HCT116 (cell line): ENCODE data around the gene CAMK2A. TPM values are rescaled to one million over a fixed set of nuclear protein-coding genes. Genes with fewer than 3 reads are reported as not detected.

ENCODE experiments used
- ATAC-seq: fragments of 200-7000 bp; cut with Tn5 transposase; 2 replicates; pipeline ENCODE4 v1.9.1; 2020; ENCODE audit warnings: mild to moderate bottlenecking, moderate library complexity
- BruUV-seq: library from RNA; stranded (reverse); fragments of 400-500 nt; replicated peaks from 2 replicates; lab custom pipeline; 2021; lab: Mats Ljungman, UMichigan
- CTCF ChIA-PET: fragments of 300-600 bp; sonication (Branson Sonifier 250); formaldehyde crosslinking; loops from one replicate; lab custom pipeline; 2021; ENCODE audit warnings: antibody characterized with exemption; lab: Charles Lee
- POLR2A ChIA-PET: fragments of 300-600, 350-600 bp; sonication (Branson Sonifier 250); formaldehyde crosslinking; loops from one replicate; lab custom pipeline; 2021; ENCODE audit warnings: antibody characterized with exemption; lab: Charles Lee
- RAD21 ChIA-PET, 2 experiments: fragments of 300-600 bp; sonication (Branson Sonifier 250); formaldehyde crosslinking; loops; one replicate each; lab custom pipeline; 2023; ENCODE audit warnings: low total read pairs in 2 of 2; ENCODE audit not compliant: uncharacterized antibody in 2 of 2, unreplicated experiment in 2 of 2, low non-redundant PET in 1 of 2; lab: Charles Lee
- DNase-seq: peaks from one replicate; pipeline ENCODE4 v3.0.0-alpha.2; 2010; ENCODE audit warnings: low read depth, low spot score
- H2AFZ ChIP-seq: fragments of 200-600 bp; shearing (Covaris generic), sonication (generic); 2 replicates; pipeline ENCODE4 v1.6.1; 2017; ENCODE audit warnings: low read depth, mixed run types, mixed read lengths, antibody characterized with exemption, low read length; ENCODE audit not compliant: poor library complexity, severe bottlenecking
- H3K27ac ChIP-seq: 2 replicates; pipeline ENCODE4 v1.5.1; 2012; ENCODE audit warnings: low read depth, low read length
- H3K27me3 ChIP-seq: fragments of 200-600 bp; sonication (generic); 2 replicates; pipeline ENCODE4 v1.6.1; 2016; ENCODE audit warnings: mixed run types, low read length, mixed read lengths; ENCODE audit not compliant: insufficient read depth
- H3K36me3 ChIP-seq, 2 experiments: fragments of 200-500 bp in 1 of 2; fragments of 200-600 bp in 1 of 2; sonication (Bioruptor generic) in 1 of 2; sonication (generic) in 1 of 2; 2 replicates each; pipeline versions ENCODE4 v1.5.1 to v1.6.1; 2014 to 2016; ENCODE audit warnings: low read length in 2 of 2, inconsistent platforms in 1 of 2, mixed read lengths in 1 of 2, mixed run types in 1 of 2; ENCODE audit not compliant: insufficient read depth in 2 of 2, control insufficient read depth in 1 of 2
- H3K4me1 ChIP-seq, 2 experiments: fragments of 200-600 bp in 1 of 2; sonication (generic) in 1 of 2; 2 replicates each; pipeline versions ENCODE4 v1.5.1 to v1.6.1; 2012 to 2017; ENCODE audit warnings: low read length in 2 of 2, inconsistent platforms in 1 of 2, mild to moderate bottlenecking in 1 of 2, mixed read lengths in 1 of 2, mixed run types in 1 of 2, moderate library complexity in 1 of 2; ENCODE audit not compliant: insufficient read depth in 2 of 2, control insufficient read depth in 1 of 2
- H3K4me2 ChIP-seq: fragments of 200-600 bp; sonication (generic); 2 replicates; pipeline ENCODE4 v1.6.1; 2017; ENCODE audit warnings: mixed run types, low read length, mixed read lengths
- H3K4me3 ChIP-seq, 2 experiments: fragments of 200-600 bp in 1 of 2; sonication (generic) in 1 of 2; replicated peaks in 1 of 2; 2 replicates each; pipeline ENCODE4 v1.5.1; 2011 to 2016; ENCODE audit warnings: low read length in 2 of 2, control low read depth in 1 of 2, low read depth in 1 of 2, mild to moderate bottlenecking in 1 of 2, mixed read lengths in 1 of 2, mixed run types in 1 of 2
- H3K79me2 ChIP-seq: fragments of 200-600 bp; sonication (generic); 2 replicates; pipeline ENCODE4 v1.6.1; 2017; ENCODE audit warnings: mild to moderate bottlenecking, mixed run types, low read length, moderate library complexity, mixed read lengths; ENCODE audit not compliant: insufficient read depth
- H3K9ac ChIP-seq: fragments of 200-600 bp; sonication (generic); 2 replicates; pipeline ENCODE4 v1.6.1; 2016; ENCODE audit warnings: low read length, mixed read lengths
- H3K9me2 ChIP-seq: fragments of 200-600 bp; sonication (generic), shearing (Covaris generic); 2 replicates; pipeline ENCODE4 v1.6.1; 2017; ENCODE audit warnings: mixed run types, mild to moderate bottlenecking, moderate library complexity; ENCODE audit not compliant: insufficient read depth
- H3K9me3 ChIP-seq, 2 experiments: fragments of 200-500 bp in 1 of 2; fragments of 200-600 bp in 1 of 2; sonication (Bioruptor generic) in 1 of 2; sonication (generic) in 1 of 2; 2 replicates each; pipeline ENCODE4 v1.6.1; 2014 to 2017; ENCODE audit warnings: low read length in 2 of 2, mixed read lengths in 2 of 2, inconsistent platforms in 1 of 2, low read depth in 1 of 2, mild to moderate bottlenecking in 1 of 2, mixed run types in 1 of 2, moderate library complexity in 1 of 2; ENCODE audit not compliant: control insufficient read depth in 1 of 2, insufficient read depth in 1 of 2
- H4K20me1 ChIP-seq: fragments of 200-600 bp; sonication (generic), shearing (Covaris generic); 2 replicates; pipeline ENCODE4 v1.6.1; 2017; ENCODE audit warnings: mixed run types, mild to moderate bottlenecking, moderate library complexity; ENCODE audit not compliant: insufficient read depth
- CTCF ChIP-seq, 3 experiments: fragments of 200-600 bp in 1 of 3; sonication (generic) in 1 of 3; IDR thresholded peaks in 2 of 3; conservative IDR thresholded peaks in 1 of 3; 2 replicates each; pipeline ENCODE4 v1.5.1; 2012 to 2017; ENCODE audit warnings: low read depth in 2 of 3, low read length in 2 of 3, antibody characterized with exemption in 1 of 3, borderline replicate concordance in 1 of 3, control low read depth in 1 of 3, mild to moderate bottlenecking in 1 of 3, mixed read lengths in 1 of 3, mixed run types in 1 of 3, moderate library complexity in 1 of 3; ENCODE audit not compliant: insufficient read depth in 1 of 3
- EGR1 ChIP-seq: IDR thresholded peaks from 2 replicates; pipeline ENCODE4 v1.6.1; 2012; ENCODE audit warnings: low read depth
- ELF1 ChIP-seq: IDR thresholded peaks from 2 replicates; pipeline ENCODE4 v1.6.1; 2012; ENCODE audit warnings: low read depth, borderline replicate concordance
- EZH2 ChIP-seq: fragments of 200-600 bp; sonication (generic); IDR thresholded peaks from 2 replicates; pipeline ENCODE4 v1.6.1; 2017; ENCODE audit warnings: antibody characterized with exemption, mixed run types
- EZH2phosphoT487 ChIP-seq: fragments of 200-600 bp; IDR thresholded peaks from 2 replicates; pipeline ENCODE4 v1.6.1; 2018; ENCODE audit warnings: antibody characterized with exemption, borderline replicate concordance
- FOSL1 ChIP-seq: IDR thresholded peaks from 2 replicates; pipeline ENCODE4 v1.6.1; 2012; ENCODE audit warnings: low read depth
- POLR2A ChIP-seq: IDR thresholded peaks from 2 replicates; pipeline ENCODE4 v1.7.0; 2011; ENCODE audit warnings: borderline replicate concordance; ENCODE audit not compliant: insufficient read depth, insufficient read length; ENCODE audit errors: extremely low read depth
- RAD21 ChIP-seq: IDR thresholded peaks from 2 replicates; pipeline ENCODE4 v1.6.1; 2012; ENCODE audit warnings: low read depth, mild to moderate bottlenecking
- SIN3A ChIP-seq: IDR thresholded peaks from 2 replicates; pipeline ENCODE4 v1.6.1; 2012; ENCODE audit warnings: low read depth
- SP1 ChIP-seq: IDR thresholded peaks from 2 replicates; pipeline ENCODE4 v1.6.1; 2012; ENCODE audit warnings: low read depth
- ZBTB33 ChIP-seq: IDR thresholded peaks from 2 replicates; pipeline ENCODE4 v1.6.1; 2011; ENCODE audit warnings: mild to moderate bottlenecking, low read length, moderate library complexity; ENCODE audit not compliant: insufficient replicate concordance; ENCODE audit errors: extremely low read depth
- intact Hi-C: fragments of 100-400 bp; cut with micrococcal nuclease; formaldehyde crosslinking; loops from 2 replicates; pipeline ENCODE4 v1.10.0; 2022
- total RNA-seq: library from RNA; stranded (reverse); gene quantifications from one replicate; pipeline ENCODE4 v1.2.1, GENCODE V29; 2021; ENCODE audit not compliant: unreplicated experiment

The CAMK2A gene
- total RNA-seq, 1 experiment from 2014 or later = not detected

- Histone ChIP-seq H3K79me2 (no peaks in the 10 kb centered on the region), H2AFZ (no peak overlapping the region), H3K27me3 (no peaks in the 10 kb centered on the region), H3K4me2 (no peak overlapping the region), H3K4me1 (no peaks in the 10 kb centered on the region), H3K27ac (no peak overlapping the region), H4K20me1 (no peaks in the 10 kb centered on the region), H3K9me3 (no peaks in the 10 kb centered on the region), H3K36me3 (no peaks in the 10 kb centered on the region), H3K9ac (no peak overlapping the region), H3K9me2 (no peaks in the 10 kb centered on the region), H3K4me3 (no peak overlapping the region)
- intact Hi-C loops = no loop called here
- TF ChIP-seq EZH2 (no peak), SP1 (no peak), ZBTB33 (no peak), FOSL1 (no peak), EZH2phosphoT487 (no peak), EGR1 (no peak), SIN3A (no peak), POLR2A (no peak), CTCF (IDR thresholded peaks at IDR 0.05 in 2 of 3, conservative IDR thresholded peaks at IDR 0.05 in 1 of 3; ENCODE audit: borderline replicate concordance in 1 of 3, insufficient read depth in 1 of 3, low read depth in 2 of 3, low read length in 2 of 3) (no peak), RAD21 (no peak), ELF1 (no peak)
- ATAC-seq (no peak), DNase-seq (no peak)
- ChIA-PET RAD21 (no interaction called here), CTCF (no interaction called here), POLR2A (no interaction called here)
- no TSS peak for BruUV-seq
These were observed 49.8 kb downstream of the CAMK2A start for GRCh38 chr5:150239794-150240122.
